ENCODE results near the gene KAZALD1. TPM values are rescaled to one million over a fixed set of nuclear protein-coding genes. Genes with fewer than 3 reads are reported as not detected.
A peak's percentile ranks its signal among the peaks of the same experiment; 100 is the strongest.

The KAZALD1 gene
- total RNA-seq, 2 experiments from 2014 or later: 0.35 to 0.53 TPM

- POLR2A ChIA-PET: interaction anchor here (1.8 kb wide), 1 partner anchor 14 kb away, joined by 4 read pairs; no protein-coding TSS in a partner anchor
- Mint-ChIP-seq H3K27me3 (peaks cover 46% of the 10 kb centered on the region), H3K27ac (no peak overlapping the region)
Observed at GRCh38 chr10:101064415-101065030, 2.7 kb downstream of the KAZALD1 start.

DNA sequence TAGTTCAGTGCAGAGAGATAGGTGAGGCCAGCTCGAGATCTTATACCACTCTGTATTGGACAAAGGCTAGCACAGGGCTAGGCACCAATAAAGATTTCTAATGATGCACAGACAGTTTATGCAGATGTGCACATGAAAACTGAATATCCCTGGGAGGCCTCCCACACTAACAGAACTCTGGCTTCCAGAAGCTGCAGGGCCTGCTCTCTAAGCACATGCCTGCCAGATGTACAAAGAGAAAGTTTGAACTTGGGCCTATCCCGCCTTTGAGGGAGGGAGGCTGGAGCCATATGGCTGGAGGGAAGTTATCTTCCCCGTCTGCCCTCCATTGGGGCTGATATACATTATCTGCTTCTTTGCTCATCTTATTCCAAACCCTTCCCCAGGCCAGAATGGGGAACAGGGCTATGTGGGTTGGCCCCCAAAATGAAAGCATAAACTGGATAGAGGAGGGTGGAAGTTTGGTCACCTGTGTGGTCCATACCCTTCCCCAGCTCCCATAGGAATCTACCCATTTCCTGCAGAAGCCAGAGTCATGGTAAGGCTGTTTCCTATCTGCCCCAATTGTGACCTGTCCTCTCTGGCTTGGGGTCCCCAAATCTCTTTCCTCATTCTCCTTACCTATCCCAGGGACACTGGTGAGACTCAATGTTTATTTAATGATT is 3.8 kb downstream of the KAZALD1 start:
- peaks cover 37% of the 10 kb centered on the region for H3K4me1 Mint-ChIP-seq
- no peak overlapping the region for H3K27ac Mint-ChIP-seq
- H3K27me3 Mint-ChIP-seq: peaks cover 46% of the 10 kb centered on the region
- DNase-seq: no peak
- ChIA-PET POLR2A (no interaction called here), CTCF (interaction anchor here (1.2 to 23.6 kb wide), 6 partner anchors 8 to 76 kb away, joined by 3 to 515 read pairs (median 8); no protein-coding TSS in a partner anchor)
- no peaks in the 10 kb centered on the region for H3K36me3 Mint-ChIP-seq (ENCODE audit: low read depth)
- no peak overlapping the region for H3K4me3 Mint-ChIP-seq
- no peaks in the 10 kb centered on the region for H3K9me3 Mint-ChIP-seq

More at GRCh38 chr10:101064415-101065030, 2.7 kb downstream of the KAZALD1 start:
- Mint-ChIP-seq H3K4me1 (peaks cover 44% of the 10 kb centered on the region), H3K9me3 (no peaks in the 10 kb centered on the region), H3K36me3 (ENCODE audit: low read depth) (no peaks in the 10 kb centered on the region), H3K4me3 (no peak overlapping the region)
- CTCF ChIA-PET: interaction anchor here (1.0 to 23.6 kb wide), 8 partner anchors 10 to 78 kb away, joined by 3 to 515 read pairs (median 7); partner anchors contain the start of genes PDZD7 and SFXN3
- DNase-seq: no peak

DNA sequence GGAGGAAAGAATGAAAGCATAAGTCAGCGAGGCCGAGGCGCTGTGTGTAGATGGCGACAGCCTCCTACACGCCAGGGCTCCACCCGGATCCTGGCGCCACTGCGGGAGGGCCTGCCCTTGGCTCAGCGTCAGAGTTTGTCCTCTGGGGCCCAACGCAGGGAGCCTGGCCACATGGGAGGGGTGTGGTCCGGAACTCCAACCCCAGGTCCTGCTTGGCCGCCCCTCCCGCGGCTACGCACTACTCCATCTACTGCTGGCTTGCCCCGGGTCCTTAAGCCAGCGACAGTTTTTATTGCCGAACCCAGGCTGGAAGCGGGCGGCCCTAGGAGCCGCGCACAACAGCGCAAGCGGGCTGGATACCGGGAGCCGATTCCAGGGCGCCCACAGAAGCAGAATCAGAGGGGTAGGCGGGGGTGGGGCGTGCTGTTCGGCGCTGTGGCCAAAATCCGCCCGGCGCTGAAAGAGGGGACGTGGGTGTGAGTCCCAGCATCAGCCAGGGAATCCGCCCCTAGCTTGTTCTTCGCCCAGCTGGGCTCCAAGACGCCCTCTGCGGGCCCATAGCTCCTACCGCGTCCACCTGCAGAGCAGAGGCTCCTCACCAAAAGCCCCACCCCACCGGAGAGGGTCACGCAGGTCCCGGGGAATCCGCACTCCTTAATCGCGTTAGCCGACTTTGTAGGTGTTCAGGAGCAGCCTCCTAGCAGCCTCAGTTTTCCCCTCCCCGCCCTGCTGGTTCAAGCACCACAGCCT is 4.5 kb downstream of the KAZALD1 start:
- Mint-ChIP-seq H3K36me3 (ENCODE audit: low read depth) (no peaks in the 10 kb centered on the region), H3K27ac (no peak overlapping the region), H3K4me1 (peaks cover 36% of the 10 kb centered on the region), H3K27me3 (peaks cover 46% of the 10 kb centered on the region), H3K4me3 (peak overlapping the region; percentile 47), H3K9me3 (no peaks in the 10 kb centered on the region)
- CTCF ChIA-PET: interaction anchor here (0.7 to 23.6 kb wide), 6 partner anchors 9 to 76 kb away, joined by 3 to 515 read pairs (median 8); partner anchors contain the start of genes PDZD7 and SFXN3
- POLR2A ChIA-PET: interaction anchor here (0.9 to 1.0 kb wide), 2 partner anchors 25 to 33 kb away, joined by 3 read pairs; no protein-coding TSS in a partner anchor
- DNase-seq: peak; percentile 50

DNA sequence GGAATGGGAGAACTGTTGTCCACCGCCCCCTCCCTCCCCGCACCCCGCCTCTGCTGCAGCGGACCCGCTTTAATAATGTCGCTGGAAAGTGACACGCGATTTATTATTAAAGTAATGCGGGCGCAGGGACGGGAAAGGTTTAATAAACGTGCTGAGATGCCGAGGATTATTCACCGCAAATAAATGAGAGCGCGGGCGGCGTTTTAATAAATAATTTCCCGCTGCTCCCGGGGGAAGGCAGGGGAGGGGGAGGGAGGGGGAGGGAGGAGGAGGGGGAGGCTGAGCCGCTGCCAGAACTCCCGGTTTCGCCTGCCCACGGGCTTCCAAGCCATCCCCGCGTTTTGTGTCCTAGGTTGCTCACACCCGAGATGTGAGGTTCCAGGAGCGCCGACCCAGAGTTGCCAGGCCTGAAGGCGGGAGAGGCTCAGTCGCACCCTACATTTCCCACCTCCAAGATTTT is 5.1 kb downstream of the KAZALD1 start:
- H3K36me3 Mint-ChIP-seq (ENCODE audit: low read depth): no peaks in the 10 kb centered on the region
- peaks cover 30% of the 10 kb centered on the region for H3K4me1 Mint-ChIP-seq
- H3K9me3 Mint-ChIP-seq: no peaks in the 10 kb centered on the region
- ChIA-PET CTCF (interaction anchor here (0.8 to 23.6 kb wide), 7 partner anchors 8 to 75 kb away, joined by 3 to 515 read pairs (median 6); partner anchors contain the start of genes PDZD7 and SFXN3), POLR2A (interaction anchor here (0.8 to 1.6 kb wide), 4 partner anchors 12 to 34 kb away, joined by 3 to 6 read pairs (median 3); no protein-coding TSS in a partner anchor)
- peaks cover 47% of the 10 kb centered on the region for H3K27me3 Mint-ChIP-seq
- H3K27ac Mint-ChIP-seq: no peak overlapping the region
- DNase-seq: no peak
- H3K4me3 Mint-ChIP-seq: peak overlapping the region; percentile 77

DNA sequence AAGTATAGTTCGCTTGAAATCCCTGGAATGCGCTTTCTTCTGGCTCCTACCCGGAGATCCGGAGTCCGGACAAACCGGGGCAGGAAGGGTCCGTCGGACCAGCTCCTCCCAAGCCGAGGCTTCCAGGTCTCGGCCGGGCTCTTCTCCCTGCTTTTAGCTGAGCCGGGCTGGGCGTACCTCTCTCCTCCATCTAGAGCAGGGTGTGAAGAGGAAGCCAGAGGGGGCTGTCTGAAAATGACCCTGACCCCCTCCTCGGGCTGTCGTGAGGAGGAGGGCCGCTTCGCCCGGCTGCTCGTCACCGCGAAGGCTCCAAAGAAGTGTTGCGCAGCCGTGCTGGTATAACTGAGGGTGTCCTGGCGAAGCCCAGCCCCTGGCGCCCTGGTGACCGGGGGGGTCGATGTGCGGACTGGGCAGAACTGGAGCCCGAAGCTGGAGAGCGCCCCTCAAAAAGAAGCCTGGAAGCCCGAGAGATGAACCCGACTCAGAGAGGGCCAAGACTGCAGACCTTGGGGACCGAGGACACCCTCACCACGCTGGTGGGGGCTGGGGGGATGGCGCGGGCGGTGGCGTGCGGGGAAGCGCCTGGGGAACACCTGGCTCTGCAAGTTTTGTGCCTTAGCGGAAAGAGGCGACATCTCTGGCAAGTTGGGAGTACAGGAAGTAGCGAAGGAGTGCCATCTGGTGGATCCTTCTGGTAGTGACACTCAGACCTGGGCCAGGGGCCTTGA is 5.7 kb downstream of the KAZALD1 start:
- peak; percentile 82 for DNase-seq
- peak overlapping the region; percentile 77 for H3K4me3 Mint-ChIP-seq
- no peaks in the 10 kb centered on the region for H3K36me3 Mint-ChIP-seq (ENCODE audit: low read depth)
- peaks cover 51% of the 10 kb centered on the region for H3K27me3 Mint-ChIP-seq
- H3K4me1 Mint-ChIP-seq: peaks cover 24% of the 10 kb centered on the region
- H3K27ac Mint-ChIP-seq: no peak overlapping the region
- H3K9me3 Mint-ChIP-seq: no peaks in the 10 kb centered on the region
- CTCF ChIA-PET: interaction anchor here (0.8 to 23.6 kb wide), 6 partner anchors 9 to 74 kb away, joined by 3 to 515 read pairs (median 8); partner anchors contain the start of genes PDZD7 and SFXN3
- POLR2A ChIA-PET: interaction anchor here (0.8 to 1.6 kb wide), 2 partner anchors 12 to 25 kb away, joined by 3 to 6 read pairs; no protein-coding TSS in a partner anchor

- H3K27me3 Mint-ChIP-seq: peaks cover 55% of the 10 kb centered on the region
Observed at GRCh38 chr10:101069441-101069840, 7.7 kb downstream of the KAZALD1 start.

GRCh38 chr10:101070098-101070497 is 8.3 kb downstream of the KAZALD1 start:
- H3K9me3 Mint-ChIP-seq: no peaks in the 10 kb centered on the region
- H3K4me3 Mint-ChIP-seq: no peak overlapping the region
- no peak for DNase-seq
- no peaks in the 10 kb centered on the region for H3K36me3 Mint-ChIP-seq (ENCODE audit: low read depth)
- ChIA-PET POLR2A (interaction anchor here (0.6 kb wide), 1 partner anchor 841 kb away, joined by 3 read pairs; the partner anchor contains the start of gene CHUK), CTCF (interaction anchor here (0.6 to 23.6 kb wide), 3 partner anchors 9 to 72 kb away, joined by 3 to 515 read pairs (median 4); no protein-coding TSS in a partner anchor)
- H3K27me3 Mint-ChIP-seq: peaks cover 50% of the 10 kb centered on the region
- H3K27ac Mint-ChIP-seq: no peak overlapping the region
- peaks cover 23% of the 10 kb centered on the region for H3K4me1 Mint-ChIP-seq

More at GRCh38 chr10:101069441-101069840, 7.7 kb downstream of the KAZALD1 start:
- no peaks in the 10 kb centered on the region for H3K36me3 Mint-ChIP-seq (ENCODE audit: low read depth)
- ChIA-PET POLR2A (interaction anchor here (0.6 kb wide), 2 partner anchors 348 to 840 kb away, joined by 3 read pairs; partner anchors contain the start of gene CHUK), CTCF (interaction anchor here (0.9 to 23.6 kb wide), 5 partner anchors 10 to 72 kb away, joined by 3 to 515 read pairs (median 6); no protein-coding TSS in a partner anchor)
- H3K9me3 Mint-ChIP-seq: no peaks in the 10 kb centered on the region
- DNase-seq: no peak
- no peak overlapping the region for H3K4me3 Mint-ChIP-seq
- no peak overlapping the region for H3K27ac Mint-ChIP-seq
- H3K4me1 Mint-ChIP-seq: peaks cover 23% of the 10 kb centered on the region

- no peak for DNase-seq
- Mint-ChIP-seq H3K27ac (no peak overlapping the region), H3K4me1 (peaks cover 21% of the 10 kb centered on the region), H3K27me3 (peaks cover 49% of the 10 kb centered on the region), H3K36me3 (ENCODE audit: low read depth) (no peaks in the 10 kb centered on the region), H3K4me3 (no peak overlapping the region), H3K9me3 (no peaks in the 10 kb centered on the region)
- ChIA-PET POLR2A (interaction anchor here (1.3 kb wide), 1 partner anchor 11 kb away, joined by 3 read pairs; no protein-coding TSS in a partner anchor), CTCF (interaction anchor here (0.6 to 1.3 kb wide), 7 partner anchors 9 to 57 kb away, joined by 3 to 4 read pairs (median 3); partner anchors contain the start of gene KAZALD1)
Observed at GRCh38 chr10:101071267-101071884, 9.6 kb downstream of the KAZALD1 start.

DNA sequence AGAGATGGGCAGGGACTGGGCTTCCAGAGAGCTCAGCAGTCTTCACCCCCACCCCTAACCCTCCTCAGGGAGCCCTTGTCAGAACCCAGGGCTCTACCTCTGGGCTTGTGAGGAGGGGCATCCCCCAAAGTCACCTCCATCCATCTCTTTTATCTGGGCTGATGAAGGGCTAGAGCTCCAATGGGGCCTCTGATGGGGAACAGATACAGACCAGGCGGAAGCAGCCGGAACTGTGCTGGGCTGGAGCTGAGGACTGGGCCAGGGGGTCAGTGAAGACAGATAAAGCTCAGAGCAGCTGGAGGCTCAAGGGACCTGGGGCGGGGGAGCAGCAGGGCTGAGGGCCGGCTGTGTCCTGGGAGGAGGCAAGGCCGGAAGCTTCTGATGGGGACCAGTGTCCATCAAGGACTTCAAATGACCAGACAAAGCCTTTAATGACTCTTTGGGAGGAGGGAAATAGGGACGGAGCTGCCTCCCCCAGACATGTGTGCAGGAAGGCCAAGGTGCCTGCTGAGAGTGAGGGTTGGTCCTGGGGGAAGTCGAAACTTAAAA is 10.2 kb downstream of the KAZALD1 start:
- CTCF ChIA-PET: interaction anchor here (0.6 to 1.3 kb wide), 5 partner anchors 10 to 57 kb away, joined by 3 to 4 read pairs (median 3); partner anchors contain the start of gene KAZALD1
- no peak overlapping the region for H3K27ac Mint-ChIP-seq
- peaks cover 45% of the 10 kb centered on the region for H3K27me3 Mint-ChIP-seq
- H3K9me3 Mint-ChIP-seq: no peaks in the 10 kb centered on the region
- no peak overlapping the region for H3K4me3 Mint-ChIP-seq
- DNase-seq: no peak
- POLR2A ChIA-PET: interaction anchor here (1.3 kb wide), 1 partner anchor 12 kb away, joined by 3 read pairs; no protein-coding TSS in a partner anchor
- peaks cover 17% of the 10 kb centered on the region for H3K4me1 Mint-ChIP-seq
- H3K36me3 Mint-ChIP-seq (ENCODE audit: low read depth): no peaks in the 10 kb centered on the region

DNA sequence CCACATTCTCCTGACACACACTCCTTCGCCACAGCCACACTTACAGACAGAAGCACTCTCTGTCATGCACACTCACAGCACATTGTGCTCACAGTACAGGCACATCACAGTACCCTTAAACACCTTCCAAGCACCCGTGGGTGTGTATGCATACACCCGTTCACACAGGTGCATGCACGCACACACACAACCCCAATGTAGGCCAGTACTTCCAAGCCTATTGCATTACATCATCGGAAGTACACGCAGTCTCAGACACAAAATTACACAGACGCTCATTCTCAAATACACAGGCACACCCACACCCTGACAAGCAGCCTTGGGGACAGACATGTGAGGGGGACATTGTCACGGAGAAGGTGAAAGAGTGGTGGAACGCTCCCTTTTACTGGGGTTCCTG is 11.1 kb downstream of the KAZALD1 start:
- ChIA-PET CTCF (no interaction called here), POLR2A (no interaction called here)
- no peak overlapping the region for H3K4me3 Mint-ChIP-seq
- peaks cover 37% of the 10 kb centered on the region for H3K27me3 Mint-ChIP-seq
- no peak overlapping the region for H3K27ac Mint-ChIP-seq
- no peaks in the 10 kb centered on the region for H3K36me3 Mint-ChIP-seq (ENCODE audit: low read depth)
- DNase-seq: no peak
- peaks cover 10% of the 10 kb centered on the region for H3K4me1 Mint-ChIP-seq
- H3K9me3 Mint-ChIP-seq: no peaks in the 10 kb centered on the region

DNA sequence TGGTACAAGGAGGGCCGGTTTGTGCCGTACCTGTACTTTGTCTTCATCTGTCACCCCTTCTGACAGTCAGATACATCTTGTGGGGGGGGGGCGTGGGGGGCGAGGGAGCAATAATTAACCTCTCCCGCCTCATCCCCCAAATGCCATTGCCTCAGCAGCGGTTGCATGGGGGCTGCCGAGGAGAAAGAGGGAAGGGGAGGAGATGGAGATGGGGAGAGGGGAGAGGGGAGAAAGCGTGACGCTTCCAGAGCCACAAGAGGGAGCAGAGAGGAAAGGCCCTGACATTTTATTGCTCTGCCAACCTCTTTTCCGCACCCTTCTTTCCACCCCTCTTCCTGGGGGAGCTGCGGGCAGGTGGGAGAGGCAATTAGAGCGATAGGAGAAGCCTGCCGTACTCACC is 11.8 kb downstream of the KAZALD1 start:
- ChIA-PET CTCF (interaction anchor here (0.7 to 1.4 kb wide), 4 partner anchors 8 to 68 kb away, joined by 3 to 4 read pairs (median 3); no protein-coding TSS in a partner anchor), POLR2A (no interaction called here)
- Mint-ChIP-seq H3K27me3 (peaks cover 41% of the 10 kb centered on the region), H3K36me3 (ENCODE audit: low read depth) (no peaks in the 10 kb centered on the region), H3K27ac (no peak overlapping the region), H3K4me1 (peaks cover 10% of the 10 kb centered on the region), H3K9me3 (no peaks in the 10 kb centered on the region), H3K4me3 (no peak overlapping the region)
- no peak for DNase-seq

All from activated CD4-positive, alpha-beta memory T cell treated with anti-CD3 and anti-CD28 coated beads, Interleukin-2, amount 10 ng/mL, durations not matched to agents 7 days and 5 days (primary cell).